Measurements from ENCODE around the gene PCDHGA9. TPM values are rescaled to one million over a fixed set of nuclear protein-coding genes. Genes with fewer than 3 reads are reported as not detected.

PCDHGA9 gene
- total RNA-seq, 2 experiments from 2014 or later: 5.7 to 5.9 TPM

GRCh38 chr5:141362719-141363118, 39.9 kb upstream of the PCDHGA9 start:
- intact Hi-C loops (cut with micrococcal nuclease; ENCODE audit: unreplicated experiment): loop anchor here (5.0 kb wide), 1 partner anchor 115 kb away; the partner anchor contains the start of gene PCDHGC3
- POLR2A ChIA-PET: no interaction called here
- peak; percentile 59 for DNase-seq (ENCODE audit: low spot score)
- peaks cover 41% of the 10 kb centered on the region for H3K4me1 ChIP-seq (ENCODE audit: insufficient read depth, low read length, poor library complexity, severe bottlenecking)
- H3K9me3 ChIP-seq (ENCODE audit: low read length): no peaks in the 10 kb centered on the region; the same call in 1 of the 2 replicates
- H3K4me3 ChIP-seq (ENCODE audit: low read depth, low read length, poor library complexity, severe bottlenecking): peak overlapping the region; percentile 66
- BruUV-seq (replicated peaks): no TSS peak
- CTCF ChIA-PET (ENCODE audit: unreplicated experiment): interaction anchor here (0.6 kb wide), 1 partner anchor 51 kb away, joined by 3 read pairs; no protein-coding TSS in a partner anchor
- H2AFZ ChIP-seq (ENCODE audit: low read length): peak overlapping the region; percentile 60; the same call in 1 of the 2 replicates
- no peaks in the 10 kb centered on the region for H4K20me1 ChIP-seq (ENCODE audit: insufficient read depth, low read length)
- no peaks in the 10 kb centered on the region for H3K9me2 ChIP-seq (ENCODE audit: insufficient read depth, low read length)
- peak overlapping the region; percentile 79 for H3K4me2 ChIP-seq (ENCODE audit: low read length)
- no peak for TF ChIP-seq CTCF (conservative IDR thresholded peaks at IDR 0.05; ENCODE audit: low read length)
- TF ChIP-seq EZH2phosphoT487 (IDR thresholded peaks at IDR 0.05; ENCODE audit: borderline replicate concordance, low read depth, low read length): no peak
- H3K36me3 ChIP-seq (ENCODE audit: insufficient read depth, low read length): peaks cover 24% of the 10 kb centered on the region
- peaks cover 24% of the 10 kb centered on the region; the same call in 1 of the 2 replicates for H3K79me2 ChIP-seq (ENCODE audit: insufficient read depth, low read depth, low read length)
- H3K27ac ChIP-seq (ENCODE audit: low read depth, low read length, poor library complexity, severe bottlenecking): peak overlapping the region; percentile 85

- peaks cover 24% of the 10 kb centered on the region for H3K36me3 ChIP-seq (ENCODE audit: insufficient read depth, low read length)
- peak within 1 kb of the TSS; percentile 79 for H3K4me2 ChIP-seq (ENCODE audit: low read length)
- no peaks in the 10 kb centered on the region; the same call in 1 of the 2 replicates for H3K9me3 ChIP-seq (ENCODE audit: low read length)
- peak within 1 kb of the TSS; percentile 85 for H3K27ac ChIP-seq (ENCODE audit: low read depth, low read length, poor library complexity, severe bottlenecking)
- peaks cover 41% of the 10 kb centered on the region for H3K4me1 ChIP-seq (ENCODE audit: insufficient read depth, low read length, poor library complexity, severe bottlenecking)
- CTCF ChIA-PET (ENCODE audit: unreplicated experiment): interaction anchor here (0.8 kb wide), 1 partner anchor 17 kb away, joined by 3 read pairs; no protein-coding TSS in a partner anchor
- DNase-seq (ENCODE audit: low spot score): no peak
- H2AFZ ChIP-seq (ENCODE audit: low read length): no peak within 1 kb of the TSS; the same call in 1 of the 2 replicates
- peaks cover 24% of the 10 kb centered on the region; the same call in 1 of the 2 replicates for H3K79me2 ChIP-seq (ENCODE audit: insufficient read depth, low read depth, low read length)
- no peaks in the 10 kb centered on the region for H4K20me1 ChIP-seq (ENCODE audit: insufficient read depth, low read length)
- H3K9me2 ChIP-seq (ENCODE audit: insufficient read depth, low read length): no peaks in the 10 kb centered on the region
- TF ChIP-seq EZH2phosphoT487 (IDR thresholded peaks at IDR 0.05; ENCODE audit: borderline replicate concordance, low read depth, low read length): no peak
- TF ChIP-seq CTCF (conservative IDR thresholded peaks at IDR 0.05; ENCODE audit: low read length): peak; percentile 54
- intact Hi-C loops (cut with micrococcal nuclease; ENCODE audit: unreplicated experiment): loop anchor here (5.0 kb wide), 1 partner anchor 113 kb away; the partner anchor contains the start of gene PCDHGC3
- H3K4me3 ChIP-seq (ENCODE audit: low read depth, low read length, poor library complexity, severe bottlenecking): peak within 1 kb of the TSS; percentile 66
- POLR2A ChIA-PET: interaction anchor here (0.5 kb wide), 1 partner anchor 170 kb away, joined by 5 read pairs; no protein-coding TSS in a partner anchor
- BruUV-seq (replicated peaks): no TSS peak
These were observed 38.5 kb upstream of the PCDHGA9 start, which contains the start of gene PCDHGA5 for GRCh38 chr5:141363952-141364660. PCDHGA5 (plus strand) TSS chr5:141364162; CDS start chr5:141364331, 169 bp downstream.

All from OCI-LY7 (cell line).